HG03139 (cell line): ENCODE measurements around the gene ITIH1.
"Not testable (repeated sequence)": the region's sequence is repeated elsewhere in the genome, so short reads cannot be mapped to it uniquely, and the experiment has no call there.

ENCODE experiments used
- ATAC-seq: cut with Tn5 transposase; IDR thresholded peaks from one replicate; pipeline ENCODE4 v1.9.1; 2021; ENCODE audit not compliant: unreplicated experiment

The ITIH1 gene

GRCh38 chr3:52777127-52777958 lies at the start of gene ITIH1:
Gene ITIH1, plus strand, starts transcription at chr3:52777599. Its CDS starts 17 bp downstream, at chr3:52777616.
- ATAC-seq = no peak

- ATAC-seq = not testable (repeated sequence)
Observed at GRCh38 chr3:52728753-52729152, 48.6 kb upstream of the ITIH1 start.

- ATAC-seq = no peak
Observed at GRCh38 chr3:52730681-52731080, 46.7 kb upstream of the ITIH1 start.

GRCh38 chr3:52731590-52731989 lies 45.8 kb upstream of the ITIH1 start:
- no peak for ATAC-seq

GRCh38 chr3:52733256-52733891 lies 44.0 kb upstream of the ITIH1 start:
- ATAC-seq = no peak

- ATAC-seq = no peak
Observed at GRCh38 chr3:52739730-52740129, 37.7 kb upstream of the ITIH1 start.

- ATAC-seq = no peak
Observed at GRCh38 chr3:52742418-52743041, 34.9 kb upstream of the ITIH1 start.

GRCh38 chr3:52743152-52743551 lies 34.2 kb upstream of the ITIH1 start:
- no peak for ATAC-seq

GRCh38 chr3:52743721-52744120 lies 33.7 kb upstream of the ITIH1 start:
- ATAC-seq = no peak

- no peak for ATAC-seq
Observed at GRCh38 chr3:52752045-52752660, 25.2 kb upstream of the ITIH1 start.

GRCh38 chr3:52754373-52754772 lies 23.0 kb upstream of the ITIH1 start:
- ATAC-seq = no peak

GRCh38 chr3:52756141-52756540 lies 21.3 kb upstream of the ITIH1 start:
- ATAC-seq = no peak

- ATAC-seq = no peak
Observed at GRCh38 chr3:52763466-52763865, 13.9 kb upstream of the ITIH1 start.

GRCh38 chr3:52769786-52770455 lies 7.5 kb upstream of the ITIH1 start:
- ATAC-seq = no peak

GRCh38 chr3:52770496-52771333 lies 6.7 kb upstream of the ITIH1 start, which contains the start of gene NEK4:
Gene NEK4, minus strand, starts transcription at chr3:52770940. Its CDS starts 194 bp downstream, at chr3:52770746.
- peak; percentile 83 for ATAC-seq

- ATAC-seq = no peak
Observed at GRCh38 chr3:52771334-52771681, 6.1 kb upstream of the ITIH1 start.

- ATAC-seq = no peak
Observed at GRCh38 chr3:52771702-52772101, 5.7 kb upstream of the ITIH1 start.

GRCh38 chr3:52773361-52774065 lies 3.9 kb upstream of the ITIH1 start:
- ATAC-seq = no peak

- no peak for ATAC-seq
Observed at GRCh38 chr3:52774066-52774713, 3.2 kb upstream of the ITIH1 start.
